ENCODE results near the gene ST6GAL1. TPM values are rescaled to one million over a fixed set of nuclear protein-coding genes. Genes with fewer than 3 reads are reported as not detected.

ST6GAL1 gene
- total RNA-seq, 1 donor from 2014 or later = 84.3 TPM

DNA sequence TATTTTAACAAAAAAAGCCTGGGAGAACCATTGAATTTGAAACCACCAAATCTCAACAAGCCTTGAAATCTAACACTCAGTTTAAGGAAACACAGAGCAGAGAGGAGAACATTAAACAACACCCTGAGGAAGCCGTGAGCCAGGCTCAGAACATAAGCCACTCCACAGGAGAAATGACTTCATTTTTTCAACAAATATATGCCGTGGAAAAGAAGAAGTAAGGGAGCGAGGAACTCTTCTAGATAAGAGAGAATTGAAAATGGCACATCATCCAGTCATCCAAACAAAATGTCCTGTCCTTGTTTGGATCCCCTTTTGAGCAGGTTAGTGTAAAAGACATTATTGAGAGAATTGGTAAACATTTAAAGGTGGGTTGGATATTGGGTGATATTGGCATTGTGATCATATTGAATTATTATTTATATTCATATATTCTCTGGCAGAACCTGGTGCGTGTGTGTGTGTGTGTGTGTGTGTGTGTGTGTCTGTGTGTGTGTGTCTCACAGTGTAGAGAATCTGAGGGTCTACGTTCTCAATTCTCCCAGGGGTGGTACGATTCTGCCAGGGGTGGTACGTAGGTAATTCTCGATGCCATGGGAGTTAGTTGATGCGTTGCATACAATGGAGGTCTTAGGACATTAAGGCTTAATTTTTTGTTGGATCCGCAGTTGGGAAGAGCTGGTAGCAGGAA lies 94.4 kb downstream of the ST6GAL1 start:
- Histone ChIP-seq H3K36me3 (peaks cover 3% of the 10 kb centered on the region), H3K27ac (replicated peaks) (no peak overlapping the region), H3K4me3 (no peak overlapping the region), H3K4me1 (peaks cover 22% of the 10 kb centered on the region), H3K9me3 (replicated peaks) (peaks cover 4% of the 10 kb centered on the region), H3K27me3 (ENCODE audit: low read depth) (no peaks in the 10 kb centered on the region)
- DNase-seq = no peak
- TF ChIP-seq, protein P1, sequence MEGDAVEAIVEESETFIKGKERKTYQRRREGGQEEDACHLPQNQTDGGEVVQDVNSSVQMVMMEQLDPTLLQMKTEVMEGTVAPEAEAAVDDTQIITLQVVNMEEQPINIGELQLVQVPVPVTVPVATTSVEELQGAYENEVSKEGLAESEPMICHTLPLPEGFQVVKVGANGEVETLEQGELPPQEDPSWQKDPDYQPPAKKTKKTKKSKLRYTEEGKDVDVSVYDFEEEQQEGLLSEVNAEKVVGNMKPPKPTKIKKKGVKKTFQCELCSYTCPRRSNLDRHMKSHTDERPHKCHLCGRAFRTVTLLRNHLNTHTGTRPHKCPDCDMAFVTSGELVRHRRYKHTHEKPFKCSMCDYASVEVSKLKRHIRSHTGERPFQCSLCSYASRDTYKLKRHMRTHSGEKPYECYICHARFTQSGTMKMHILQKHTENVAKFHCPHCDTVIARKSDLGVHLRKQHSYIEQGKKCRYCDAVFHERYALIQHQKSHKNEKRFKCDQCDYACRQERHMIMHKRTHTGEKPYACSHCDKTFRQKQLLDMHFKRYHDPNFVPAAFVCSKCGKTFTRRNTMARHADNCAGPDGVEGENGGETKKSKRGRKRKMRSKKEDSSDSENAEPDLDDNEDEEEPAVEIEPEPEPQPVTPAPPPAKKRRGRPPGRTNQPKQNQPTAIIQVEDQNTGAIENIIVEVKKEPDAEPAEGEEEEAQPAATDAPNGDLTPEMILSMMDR (IDR thresholded peaks at IDR 0.05; ENCODE audit: borderline replicate concordance) = no peak
- intact Hi-C loops (cut with micrococcal nuclease) = no loop called here

DNA sequence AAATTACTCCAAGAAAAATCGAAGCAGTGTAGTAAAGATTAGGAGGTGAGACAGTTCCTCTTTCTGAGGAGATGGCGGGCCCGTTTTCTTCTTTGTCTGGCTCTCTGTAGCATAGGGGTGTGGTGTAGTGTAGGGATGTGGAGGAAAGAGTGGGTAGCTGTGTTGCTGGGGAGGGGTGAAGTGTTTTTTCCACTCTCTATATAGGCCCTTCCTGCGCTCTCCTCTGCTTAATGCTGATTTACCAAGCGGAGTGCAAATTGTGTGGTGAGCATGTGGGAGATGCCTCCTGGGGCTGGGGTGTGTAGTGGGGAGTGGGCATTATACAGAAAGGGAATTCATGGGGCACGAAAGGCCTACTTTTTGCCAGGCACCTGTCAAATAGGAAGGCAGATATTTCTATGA lies 94.9 kb downstream of the ST6GAL1 start:
- peaks cover 4% of the 10 kb centered on the region for H3K9me3 ChIP-seq (replicated peaks)
- no peak overlapping the region for H3K4me3 ChIP-seq
- H3K36me3 ChIP-seq = peaks cover 3% of the 10 kb centered on the region
- intact Hi-C loops (cut with micrococcal nuclease) = no loop called here
- H3K27ac ChIP-seq (replicated peaks) = no peak overlapping the region
- TF ChIP-seq, protein P1 (IDR thresholded peaks at IDR 0.05; ENCODE audit: borderline replicate concordance) = no peak
- DNase-seq = no peak
- H3K27me3 ChIP-seq (ENCODE audit: low read depth) = no peaks in the 10 kb centered on the region
- H3K4me1 ChIP-seq = peaks cover 24% of the 10 kb centered on the region

DNA sequence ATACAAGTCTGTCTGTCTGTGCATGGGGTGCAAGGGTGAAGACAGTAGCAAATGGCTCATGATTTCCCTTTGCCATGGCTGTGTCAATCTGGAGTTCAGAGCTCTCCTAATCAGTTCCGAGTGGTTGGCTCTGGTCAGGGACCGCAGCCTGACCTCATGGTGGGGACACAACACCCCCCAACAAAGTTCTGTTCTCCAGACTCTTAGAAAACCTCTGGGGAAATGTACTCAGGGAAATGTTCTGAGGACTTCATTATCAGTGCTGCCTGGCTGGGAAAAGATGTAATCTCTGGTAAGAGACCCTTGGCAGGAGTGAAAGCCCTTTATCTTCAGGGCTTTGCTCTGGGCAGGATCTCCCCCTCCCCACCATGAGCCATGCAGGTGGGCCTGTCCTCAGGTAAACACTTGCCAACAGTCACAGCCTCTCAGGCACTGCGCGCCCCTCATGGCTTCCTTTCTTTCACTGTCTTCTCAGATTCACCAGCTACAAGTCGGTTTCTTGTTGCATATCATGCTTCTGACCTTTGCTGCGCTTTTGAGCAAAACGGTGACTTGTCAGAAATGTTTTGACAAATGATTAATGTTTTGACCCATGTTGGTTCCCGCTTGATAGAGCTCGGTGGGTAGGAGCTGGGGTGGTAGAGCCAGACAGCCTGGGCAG lies 95.5 kb downstream of the ST6GAL1 start:
- DNase-seq = no peak
- intact Hi-C loops (cut with micrococcal nuclease) = no loop called here
- Histone ChIP-seq H3K4me3 (no peak overlapping the region), H3K4me1 (peaks cover 27% of the 10 kb centered on the region), H3K36me3 (peaks cover 3% of the 10 kb centered on the region), H3K9me3 (replicated peaks) (peaks cover 4% of the 10 kb centered on the region), H3K27me3 (ENCODE audit: low read depth) (no peaks in the 10 kb centered on the region), H3K27ac (replicated peaks) (no peak overlapping the region)
- TF ChIP-seq, protein P1 (IDR thresholded peaks at IDR 0.05; ENCODE audit: borderline replicate concordance) = no peak

DNA sequence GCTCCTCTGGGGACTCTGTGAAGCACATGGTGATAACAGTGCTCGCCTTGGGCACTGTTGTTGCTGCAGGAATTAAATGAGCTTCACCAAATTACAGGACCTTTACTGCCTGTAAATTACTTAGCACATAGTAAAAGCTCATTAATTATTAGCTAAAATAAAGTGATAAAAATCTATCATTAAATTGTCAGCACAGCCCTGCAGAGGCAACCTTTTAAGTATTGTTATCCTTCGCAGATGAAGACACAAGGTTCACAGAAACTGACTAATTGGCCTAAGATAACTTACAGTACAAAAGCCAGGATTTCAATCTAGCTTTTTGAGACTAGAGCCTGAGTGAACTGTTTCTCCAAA lies 96.0 kb downstream of the ST6GAL1 start:
- no peak for DNase-seq
- TF ChIP-seq, protein P1 (IDR thresholded peaks at IDR 0.05; ENCODE audit: borderline replicate concordance) = no peak
- Histone ChIP-seq H3K27me3 (ENCODE audit: low read depth) (no peaks in the 10 kb centered on the region), H3K4me3 (no peak overlapping the region), H3K4me1 (peaks cover 32% of the 10 kb centered on the region), H3K9me3 (replicated peaks) (peaks cover 4% of the 10 kb centered on the region), H3K36me3 (peaks cover 3% of the 10 kb centered on the region), H3K27ac (replicated peaks) (no peak overlapping the region)
- intact Hi-C loops (cut with micrococcal nuclease) = no loop called here

DNA sequence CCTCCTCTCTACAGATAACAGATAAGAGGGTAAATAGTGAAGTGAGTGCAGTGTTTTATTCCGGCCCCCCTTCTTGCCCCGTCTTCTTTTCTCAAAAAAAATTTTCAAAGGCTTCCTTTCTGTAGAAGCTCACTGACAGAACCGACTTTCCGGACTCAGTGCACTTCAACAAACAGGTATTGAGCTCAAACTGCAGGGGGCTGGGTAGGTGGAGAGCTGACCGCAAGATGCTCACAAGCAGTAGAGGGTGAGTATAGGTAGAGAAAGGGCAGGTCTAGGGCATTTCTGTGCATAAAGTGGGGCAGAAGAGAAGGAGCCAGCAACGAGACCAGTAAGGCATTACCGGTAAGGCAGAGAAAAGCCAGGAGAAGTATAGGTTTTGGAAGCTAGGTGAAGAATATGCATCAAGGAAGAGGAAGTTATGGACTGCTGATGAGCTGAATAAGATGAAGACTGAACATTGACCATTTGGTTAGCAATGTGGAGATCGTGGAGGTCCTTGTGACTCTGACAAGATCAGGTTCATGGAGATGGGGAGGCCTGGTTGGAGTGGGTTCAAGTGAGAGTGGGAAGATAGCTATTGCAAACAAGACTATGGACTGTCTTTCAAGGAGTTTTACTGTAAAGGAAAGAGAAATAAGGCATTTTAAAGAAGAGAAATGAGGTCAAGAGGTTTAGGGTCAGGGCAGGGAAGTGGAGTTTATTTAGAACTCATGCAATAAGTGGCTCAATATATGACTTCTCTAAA lies 97.4 kb downstream of the ST6GAL1 start:
- TF ChIP-seq, protein P1 (IDR thresholded peaks at IDR 0.05; ENCODE audit: borderline replicate concordance) = no peak
- peaks cover 4% of the 10 kb centered on the region for H3K9me3 ChIP-seq (replicated peaks)
- DNase-seq = no peak
- no peak overlapping the region for H3K27ac ChIP-seq (replicated peaks)
- intact Hi-C loops (cut with micrococcal nuclease) = no loop called here
- H3K36me3 ChIP-seq = peaks cover 3% of the 10 kb centered on the region
- no peak overlapping the region for H3K4me3 ChIP-seq
- peaks cover 41% of the 10 kb centered on the region for H3K4me1 ChIP-seq
- no peaks in the 10 kb centered on the region for H3K27me3 ChIP-seq (ENCODE audit: low read depth)
